NCI-H1417 treated with DMSO at 0.1 percent for 48 hours (cell line): ENCODE measurements around the gene ADGRL3.

ENCODE experiments used
- DNase-seq: peaks from one replicate; lab custom pipeline; 2025; lab: John Stamatoyannopoulos, UW

ADGRL3 gene

DNA sequence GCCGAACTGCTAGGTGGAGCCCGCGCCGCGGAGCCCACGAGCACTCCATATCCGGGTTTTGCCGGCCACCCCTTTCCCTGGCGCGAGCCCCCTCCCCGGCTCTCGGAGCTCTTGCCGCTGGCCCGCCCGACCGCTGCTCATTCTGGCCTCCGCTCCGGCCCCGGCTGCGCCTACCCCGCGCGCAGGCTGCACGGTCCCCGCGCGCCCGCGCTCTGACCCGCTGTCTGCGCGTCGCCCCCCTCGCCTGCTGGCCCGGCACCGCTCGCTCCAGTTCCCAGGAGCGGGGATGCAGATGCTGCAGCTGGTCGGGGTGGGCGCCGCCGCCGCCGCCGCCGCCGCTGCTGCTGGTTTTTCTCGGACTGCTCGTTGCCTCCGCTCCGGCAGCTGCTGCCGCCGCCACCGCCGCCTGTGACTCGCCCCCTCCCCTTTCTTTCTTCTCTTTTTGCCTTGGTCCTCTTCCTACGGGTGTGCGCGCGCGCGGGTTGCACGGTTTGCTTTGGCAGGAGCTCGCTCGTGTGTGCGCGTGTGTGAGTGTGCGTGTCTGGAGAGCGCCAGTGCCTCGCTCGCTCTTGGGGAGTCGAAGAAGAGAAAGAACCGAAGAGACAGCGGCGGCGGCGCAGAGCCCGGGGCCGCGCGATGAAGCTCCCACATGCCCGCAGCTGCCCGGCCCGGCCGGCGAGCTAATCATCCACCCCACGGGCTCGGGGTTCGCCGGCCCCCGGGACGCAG is at the start of gene ADGRL3:
Gene ADGRL3, plus strand, starts transcription at position 140 of the 729 bp plus-strand sequence.
- DNase-seq, result no peak

DNA sequence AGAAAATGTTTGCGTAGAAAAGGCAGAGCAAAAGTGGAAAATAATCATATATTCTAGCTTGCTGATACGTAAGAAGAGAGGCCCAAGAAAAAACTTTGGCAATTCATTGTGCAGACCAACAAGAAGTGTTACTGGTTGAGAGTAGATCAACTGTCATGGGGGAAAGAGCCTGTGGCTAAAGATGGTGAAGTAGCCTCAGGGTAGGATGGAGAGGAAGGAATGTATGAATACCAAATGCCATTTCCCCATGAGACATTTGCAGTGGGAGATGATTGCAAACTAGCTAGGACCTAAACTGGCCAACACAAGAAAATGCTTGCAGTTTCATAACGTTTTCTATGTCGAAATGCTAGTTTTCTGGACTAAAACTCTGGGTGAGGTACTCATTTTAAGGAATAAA is 47.7 kb upstream of the ADGRL3 start:
- DNase-seq, result no peak

DNA sequence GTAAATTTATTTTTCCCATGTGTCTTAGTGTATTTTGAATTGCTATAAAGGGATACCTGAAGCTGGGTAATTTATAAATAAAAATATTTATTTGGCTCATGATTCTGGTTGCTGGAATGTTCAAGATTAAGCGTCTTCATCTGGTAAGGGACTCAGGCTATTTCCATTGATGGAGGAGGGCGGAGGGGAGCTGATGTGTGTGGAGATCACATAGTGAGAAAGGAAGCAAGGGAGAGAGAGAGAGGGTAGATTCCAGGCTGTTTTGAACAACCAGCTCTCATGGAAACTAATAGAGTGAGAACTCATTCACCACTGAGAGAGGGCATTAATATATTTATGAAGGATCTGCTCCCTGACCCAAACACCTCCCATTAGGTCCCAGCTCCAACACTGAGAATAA is 39.6 kb upstream of the ADGRL3 start:
- no peak for DNase-seq

DNA sequence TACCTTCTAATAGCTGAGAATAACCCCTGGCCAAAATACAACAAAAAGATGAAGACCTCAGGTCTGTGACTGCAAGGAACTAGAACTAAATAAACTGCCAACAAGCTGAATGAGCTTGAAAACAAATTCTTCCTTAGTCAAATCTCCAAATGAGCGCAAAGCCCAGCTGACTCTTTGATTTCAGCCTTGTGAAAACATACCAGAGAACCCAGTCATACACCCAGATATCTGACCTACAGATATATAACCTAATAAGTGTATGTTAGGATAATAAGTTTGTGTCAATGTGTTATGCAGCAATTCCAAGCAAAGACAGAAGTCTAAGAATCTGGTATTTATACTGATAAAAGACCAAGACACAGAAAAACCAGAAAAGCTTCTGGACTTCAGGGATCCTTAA is 38.0 kb upstream of the ADGRL3 start:
- DNase-seq, result no peak

DNA sequence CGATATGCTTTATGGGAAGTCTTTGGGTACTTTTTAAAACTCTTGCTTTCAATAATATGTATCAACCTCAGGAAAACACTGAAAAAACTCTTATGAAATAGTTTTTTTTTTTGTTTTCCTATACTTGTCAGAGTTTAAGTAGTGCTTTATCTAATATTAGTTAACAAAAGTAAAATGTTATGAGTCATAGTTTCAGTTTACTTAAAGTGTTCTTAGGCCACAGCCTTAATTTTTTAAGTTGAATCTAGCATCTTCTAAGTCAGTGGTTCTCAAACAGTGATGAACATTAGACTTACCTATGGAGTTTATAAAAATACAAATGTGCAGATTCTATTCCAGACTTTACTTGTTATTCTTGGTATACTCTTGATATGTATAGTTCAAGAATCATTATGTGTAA is 26.3 kb upstream of the ADGRL3 start:
- DNase-seq, result no peak

DNA sequence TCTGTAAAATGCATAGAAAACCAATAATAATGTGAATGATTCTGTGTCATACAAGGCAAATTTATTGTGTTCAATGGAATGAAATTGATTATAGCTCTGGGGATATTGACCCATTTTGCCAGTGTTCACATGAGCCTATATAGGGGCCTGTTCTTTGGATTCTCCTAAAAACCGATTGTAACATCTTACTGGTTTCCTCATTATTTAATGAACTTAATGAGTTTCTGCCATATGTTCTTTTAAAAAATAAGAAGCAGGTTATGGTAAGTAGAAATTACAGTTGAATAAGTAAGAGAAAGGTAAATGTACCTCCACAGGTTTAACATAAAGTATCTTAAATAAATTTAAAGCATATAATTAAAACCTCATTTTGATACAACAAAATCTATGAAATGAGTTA is 24.6 kb upstream of the ADGRL3 start:
- DNase-seq, result no peak

DNA sequence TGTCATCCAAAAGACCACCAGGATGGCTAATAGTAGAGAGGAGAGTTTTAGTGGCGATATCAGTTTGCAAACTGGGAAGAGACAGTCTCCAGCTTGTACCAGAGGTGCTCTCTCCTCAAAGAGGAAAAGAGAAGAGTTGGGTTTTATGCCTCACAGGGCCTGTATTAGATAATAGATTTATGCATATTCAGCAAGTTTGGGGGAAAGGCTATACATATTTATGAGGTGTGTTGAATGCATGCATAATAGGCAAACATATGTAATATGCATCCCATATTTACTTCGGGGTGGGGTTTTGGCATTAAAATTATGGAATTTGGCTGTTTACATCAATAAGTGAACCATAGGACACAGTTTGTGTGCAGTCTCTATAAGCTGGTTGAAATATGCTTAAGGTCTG is 22.8 kb upstream of the ADGRL3 start:
- no peak for DNase-seq

DNA sequence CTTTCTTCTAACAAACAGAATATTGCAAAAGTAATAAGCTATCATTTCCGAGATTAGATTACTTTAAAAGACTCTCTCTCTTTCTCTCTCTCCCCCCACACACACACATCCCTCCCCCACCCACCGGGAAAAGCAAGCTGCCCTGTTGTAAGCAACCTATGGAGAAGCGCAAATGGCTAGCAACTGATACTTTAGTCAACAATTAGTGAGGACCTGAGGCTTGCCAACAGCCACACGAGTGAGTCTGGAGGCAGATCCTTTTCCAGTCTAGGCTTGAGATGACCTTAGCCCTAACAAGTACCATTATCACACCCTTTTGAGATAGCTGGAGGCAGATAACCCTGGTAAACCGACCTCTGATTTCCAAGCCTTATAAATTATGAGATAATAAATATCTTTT is 19.7 kb upstream of the ADGRL3 start:
- DNase-seq, result no peak

DNA sequence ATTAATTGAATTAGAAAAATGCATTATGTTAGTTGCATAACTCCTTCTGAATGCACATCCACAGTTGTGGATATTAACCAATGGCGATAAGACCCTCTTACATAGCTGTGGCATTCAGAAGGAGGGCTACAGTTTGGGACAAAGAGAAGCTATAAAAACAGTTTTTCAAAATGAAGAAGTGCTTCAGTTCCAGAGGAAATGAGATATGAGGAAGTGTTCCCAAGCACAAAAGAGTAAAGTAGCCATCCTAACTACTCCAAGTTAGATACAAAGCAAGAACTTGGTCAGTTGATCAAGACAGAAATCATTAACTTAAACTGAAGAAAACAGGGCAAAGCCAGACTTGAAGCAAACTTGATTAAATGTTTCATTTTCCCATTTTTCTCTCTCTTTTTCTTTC is 17.2 kb upstream of the ADGRL3 start:
- DNase-seq, result no peak

DNA sequence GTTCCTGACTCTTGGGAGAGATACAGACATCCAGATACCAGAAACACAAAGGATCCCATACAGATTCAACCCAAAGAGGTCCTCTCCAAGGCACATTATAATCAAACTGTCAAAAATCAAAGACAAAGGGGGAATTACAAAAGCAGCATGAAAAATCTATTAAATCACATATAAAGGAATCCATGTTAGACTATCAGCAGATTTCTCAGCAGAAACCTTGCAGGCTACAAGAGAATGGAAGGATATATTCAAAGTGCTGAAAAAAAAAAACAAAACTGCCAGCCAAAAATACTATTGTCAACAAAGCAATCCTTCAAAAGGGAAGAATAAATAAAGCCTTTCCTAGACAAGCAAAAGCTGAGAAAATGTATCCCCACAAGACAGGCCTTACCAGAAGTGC is 14.8 kb upstream of the ADGRL3 start:
- no peak for DNase-seq

DNA sequence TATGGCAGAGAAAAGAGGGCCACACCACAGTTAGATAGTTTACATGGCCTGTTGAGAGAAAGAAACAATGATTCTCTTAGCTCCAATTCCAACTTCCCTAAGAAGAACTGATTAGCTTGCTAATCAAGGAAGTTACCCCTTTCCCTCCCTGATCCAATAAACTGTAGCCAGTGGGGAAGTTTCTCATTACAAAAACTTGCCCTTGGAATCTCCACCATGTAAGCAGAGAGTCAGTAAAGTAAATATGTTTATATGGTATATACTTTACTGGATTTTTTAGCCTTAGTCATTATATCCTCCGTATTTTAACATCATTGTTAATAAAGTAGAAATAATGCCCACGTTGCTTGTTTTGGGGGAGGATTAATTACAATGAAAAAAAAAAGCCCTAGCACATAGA is 7.7 kb upstream of the ADGRL3 start:
- no peak for DNase-seq

DNA sequence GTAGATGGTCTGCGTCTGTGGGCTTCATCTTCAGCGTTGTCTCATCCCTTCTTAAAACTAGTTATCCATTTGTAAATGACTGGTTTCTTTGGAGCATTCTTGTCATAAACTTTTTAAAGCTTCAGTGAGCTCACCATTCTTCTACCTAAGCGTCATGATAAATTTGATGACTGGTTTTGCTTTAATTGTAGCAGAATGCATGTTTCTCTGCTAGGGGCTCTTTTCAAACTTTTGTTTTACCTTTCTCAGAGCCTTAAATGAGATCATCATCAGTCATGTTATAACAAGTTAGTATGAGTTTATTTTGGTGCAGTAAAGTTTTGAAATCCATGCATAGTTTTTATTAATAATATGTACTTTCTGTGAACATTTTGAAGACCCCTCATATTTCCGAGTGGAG is 6.3 kb upstream of the ADGRL3 start:
- no peak for DNase-seq

DNA sequence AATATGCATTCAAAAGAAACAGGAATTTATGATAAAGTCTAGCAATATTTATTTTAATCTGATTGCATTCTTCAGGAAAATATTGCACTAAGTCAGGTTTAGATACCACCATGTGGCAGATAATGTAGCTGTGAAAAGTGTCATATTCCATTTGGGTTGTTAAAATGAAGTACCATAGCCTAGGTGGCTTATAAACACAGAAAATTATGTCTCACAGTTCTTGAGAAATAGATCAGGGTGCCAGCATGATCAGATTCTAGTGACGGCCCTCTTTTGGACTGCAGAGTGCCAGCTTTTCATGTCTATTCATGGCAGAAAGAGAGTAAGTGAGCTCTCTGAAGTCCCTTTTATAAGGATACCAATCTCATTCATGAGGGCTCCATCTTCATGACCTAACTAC is 5.6 kb upstream of the ADGRL3 start:
- DNase-seq, result no peak

DNA sequence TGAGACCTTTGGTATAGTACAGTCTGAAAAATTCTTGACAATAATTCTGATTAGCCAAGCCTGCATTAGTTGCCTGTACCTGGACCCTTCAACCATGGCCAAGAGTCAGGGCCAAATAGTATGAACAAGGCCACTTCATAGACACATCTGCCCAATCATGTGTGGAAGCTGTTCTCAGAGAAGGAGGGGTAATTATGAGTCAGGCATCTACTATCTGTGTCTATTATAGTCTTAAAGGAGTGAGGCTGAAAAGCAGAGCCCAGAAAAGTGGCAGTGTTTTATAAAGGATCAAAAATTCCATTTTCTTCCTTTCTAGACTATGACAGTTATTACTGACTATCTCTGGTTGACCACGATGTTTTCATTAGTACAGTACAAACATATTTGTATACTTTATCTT is 5.0 kb upstream of the ADGRL3 start:
- DNase-seq, result no peak

DNA sequence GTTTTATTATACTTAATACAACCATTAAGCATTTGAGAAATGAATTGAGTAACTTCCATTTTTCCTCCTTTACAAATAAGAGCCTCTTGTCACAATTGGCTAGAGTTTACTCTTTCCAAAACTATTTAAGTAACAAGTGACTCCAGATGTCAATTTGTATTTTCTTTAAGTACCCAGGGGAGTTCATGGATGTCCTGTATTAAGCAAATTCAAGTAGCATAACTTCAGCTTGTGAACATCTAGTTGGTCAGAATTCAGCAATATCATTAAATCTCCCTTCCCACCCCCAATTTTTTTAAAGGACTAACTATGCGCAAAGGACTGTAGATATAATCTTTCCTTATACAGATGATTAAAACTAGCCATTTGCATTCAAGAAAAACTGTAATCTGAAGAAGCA is 1.4 kb upstream of the ADGRL3 start:
- DNase-seq, result no peak

DNA sequence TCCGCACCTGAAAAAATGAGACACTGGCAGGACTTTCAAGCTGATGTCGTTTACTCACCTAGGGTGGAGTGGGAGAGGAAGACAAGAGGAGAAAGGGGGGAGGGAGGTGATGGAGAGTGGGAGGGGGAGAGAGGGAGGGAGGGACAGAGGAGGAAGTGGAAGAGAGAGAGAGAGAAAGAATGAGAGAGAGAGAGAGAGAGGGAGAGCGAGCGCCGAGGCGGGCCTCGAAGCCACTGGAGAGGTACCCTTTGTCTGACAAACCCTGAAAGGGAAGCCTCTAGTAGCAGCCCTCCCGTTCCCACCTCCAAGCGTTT is 296 bp upstream of the ADGRL3 start:
- no peak for DNase-seq

DNA sequence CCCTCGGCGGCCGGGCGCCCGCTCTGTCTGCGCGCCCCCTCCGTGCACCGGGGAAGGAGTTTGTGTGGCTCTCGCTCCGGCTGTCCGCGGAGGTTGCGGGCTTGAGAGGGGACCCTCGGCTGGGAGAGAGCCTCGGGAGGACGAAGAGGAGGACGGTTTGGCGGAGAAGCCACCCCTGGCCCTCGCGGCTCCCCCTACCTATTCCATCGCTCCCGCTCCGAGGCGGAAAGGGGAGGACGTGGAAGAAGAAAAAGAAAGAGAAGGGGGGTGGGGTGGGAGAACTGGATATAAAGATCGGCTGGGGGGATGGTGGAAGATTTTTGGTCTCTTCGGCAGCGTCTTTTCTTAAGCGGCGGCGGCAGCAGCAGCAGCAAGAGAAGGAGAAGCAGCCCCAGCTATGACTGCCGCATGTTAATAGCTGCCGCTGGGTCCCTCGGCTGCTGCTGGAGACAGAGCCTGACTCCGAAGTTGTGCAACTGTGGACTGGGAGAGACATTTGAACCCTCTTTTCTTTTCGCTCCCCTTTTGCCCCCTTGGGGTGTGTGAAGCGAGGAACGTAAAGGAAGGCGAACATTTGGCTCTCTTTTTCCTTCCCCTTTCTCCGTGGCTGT is 895 bp downstream of the ADGRL3 start:
- peak; percentile 34 for DNase-seq

DNA sequence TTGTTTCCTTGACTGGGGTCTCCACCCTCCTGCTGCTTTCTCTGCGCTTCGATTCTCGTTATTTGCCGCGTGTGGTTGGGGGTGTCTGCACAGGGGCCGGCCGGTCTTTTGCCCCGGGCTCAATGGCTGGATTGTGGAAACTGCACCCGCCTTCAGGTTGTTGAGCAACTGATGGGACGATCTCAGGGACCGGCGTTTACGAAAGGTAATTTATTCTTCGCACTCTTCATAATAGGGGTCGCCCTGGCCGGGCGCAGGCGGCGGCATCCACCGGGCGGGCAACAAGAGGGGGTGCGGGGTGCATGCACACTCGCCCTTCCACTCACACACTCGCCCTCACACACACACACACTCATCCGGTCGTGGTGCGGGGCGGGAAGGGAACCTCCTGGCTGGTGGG is 1.4 kb downstream of the ADGRL3 start:
- no peak for DNase-seq

DNA sequence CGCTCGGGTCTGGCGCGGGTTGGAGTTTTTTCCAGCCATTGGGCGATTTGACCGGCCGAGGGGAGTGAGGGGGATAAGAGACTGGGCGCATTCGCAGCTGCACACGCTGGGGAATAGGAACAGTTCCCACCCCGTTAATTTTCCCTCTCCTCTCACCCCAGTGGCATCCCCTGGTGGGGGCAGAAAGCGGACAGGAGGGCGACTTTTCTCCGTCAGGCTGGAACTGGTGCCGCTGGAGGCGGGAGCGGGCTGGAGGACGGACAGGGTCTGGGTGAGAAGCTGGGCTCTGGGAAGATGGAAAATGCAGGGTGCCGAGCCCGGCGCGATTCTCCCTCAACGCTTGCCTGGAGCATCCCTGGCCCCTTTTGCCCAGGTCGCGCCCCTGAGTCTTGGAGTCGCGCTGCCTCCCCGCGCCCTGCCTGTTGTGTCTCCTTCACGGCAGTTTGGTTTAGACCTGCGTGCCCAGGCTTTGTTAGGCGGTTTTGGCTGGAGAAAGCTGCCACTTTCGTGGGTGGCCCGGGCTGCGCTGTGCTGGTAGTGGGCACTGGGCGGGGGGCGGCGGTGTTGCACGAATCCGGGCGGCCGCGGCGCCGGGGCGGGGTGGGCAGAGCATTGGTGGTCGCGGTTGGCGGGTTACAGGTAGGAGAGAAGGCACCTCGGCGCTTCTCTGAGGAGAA is 2.0 kb downstream of the ADGRL3 start:
- DNase-seq, result no peak

DNA sequence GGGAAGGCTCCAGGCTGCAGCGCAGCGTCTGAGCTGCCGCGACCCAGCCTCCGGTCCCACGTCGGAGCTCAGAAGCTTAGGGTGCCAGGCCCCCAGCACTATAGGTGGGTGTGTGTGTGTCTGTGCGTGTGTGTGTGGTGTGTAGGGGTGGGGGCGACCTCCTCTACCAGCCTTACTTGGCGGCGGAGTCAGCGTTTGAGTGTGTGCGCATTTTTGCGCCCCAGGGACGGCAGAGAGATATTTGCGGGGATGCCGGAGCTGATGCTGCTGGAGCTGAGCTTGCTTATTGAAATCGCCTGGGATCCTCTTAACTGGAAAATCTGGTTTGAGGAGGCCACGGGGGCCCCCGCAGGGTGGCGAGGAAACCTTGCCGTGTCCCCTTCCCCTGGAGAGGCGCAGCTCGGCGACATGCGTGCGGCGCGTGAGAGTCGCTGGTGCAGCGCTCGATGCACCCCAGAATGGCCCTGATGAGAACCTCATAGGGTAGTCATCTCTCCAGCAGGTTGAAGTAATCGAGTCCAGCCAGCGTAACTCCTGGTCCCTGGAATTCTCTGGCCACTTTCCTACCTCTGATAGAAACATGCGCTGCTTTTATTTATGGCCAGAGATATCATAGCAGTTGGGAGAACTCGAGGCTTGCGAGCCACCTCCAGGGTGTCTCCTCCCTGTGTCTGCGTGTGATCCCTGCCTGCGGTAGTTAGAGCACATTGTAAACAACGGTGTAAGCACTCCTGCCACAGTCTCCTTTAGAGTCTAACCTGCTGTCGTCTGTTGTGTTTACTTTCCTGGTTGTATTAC is 2.7 kb downstream of the ADGRL3 start:
- DNase-seq, result peak; percentile 69

DNA sequence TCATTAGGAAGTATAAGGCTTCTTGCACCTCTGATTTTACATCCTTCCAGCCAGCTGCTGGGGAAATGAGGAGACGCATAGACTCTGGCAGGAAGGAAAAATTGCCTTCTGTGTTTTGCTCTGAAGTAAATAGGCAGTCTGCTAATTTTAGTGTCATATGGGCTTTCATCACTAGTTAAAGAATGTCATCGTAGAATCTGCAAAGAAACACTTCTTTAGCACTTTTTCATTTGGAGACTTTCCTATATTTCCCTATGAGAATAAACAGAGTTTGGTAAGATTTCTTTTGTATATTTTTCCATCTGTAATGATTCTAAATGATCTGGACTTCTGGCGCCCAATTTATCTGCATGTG is 3.3 kb downstream of the ADGRL3 start:
- no peak for DNase-seq

DNA sequence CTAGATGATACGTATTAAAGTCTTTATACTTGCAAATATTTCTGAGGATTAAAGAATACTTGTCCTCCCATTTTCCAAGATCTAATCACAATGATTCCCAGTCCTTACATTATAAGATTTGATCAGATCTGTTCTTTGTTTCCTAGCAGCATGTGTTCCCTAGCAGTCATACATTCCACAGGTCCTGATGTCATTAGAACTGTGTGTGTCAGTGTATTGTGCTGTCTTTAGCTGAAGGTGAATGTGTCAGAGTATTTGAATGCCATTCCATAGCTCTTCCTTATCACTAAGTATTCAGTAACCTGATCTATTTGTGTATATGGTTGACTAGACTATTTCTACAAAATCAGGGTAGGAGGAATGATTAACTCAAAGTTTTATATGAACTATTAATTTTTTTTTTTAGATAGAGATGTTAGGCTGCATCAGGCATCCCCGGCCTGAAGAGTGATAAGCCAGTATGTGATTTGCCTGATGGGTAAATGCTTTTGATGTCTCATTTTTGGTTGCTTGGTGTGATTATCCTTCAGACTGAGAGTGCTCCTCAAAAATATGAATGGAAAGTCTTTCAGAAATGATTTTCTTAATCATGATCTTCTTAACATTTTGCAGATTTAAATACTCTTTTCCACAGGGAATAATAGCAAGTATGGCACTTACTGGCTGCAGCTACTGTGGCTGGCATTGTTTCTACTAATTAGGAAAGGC is 4.4 kb downstream of the ADGRL3 start:
- DNase-seq, result no peak
